ENCODE data around the gene MRPL43.

- TF ChIP-seq CTCF (conservative IDR thresholded peaks at IDR 0.05; ENCODE audit: low read depth in 2 of 2): no peak
- no peak for TF ChIP-seq JUNB (IDR thresholded peaks at IDR 0.05; ENCODE audit: unreplicated experiment)
- no peak for TF ChIP-seq REST (IDR thresholded peaks at IDR 0.05; ENCODE audit: unreplicated experiment)
- TF ChIP-seq STAT1 (IDR thresholded peaks at IDR 0.05; ENCODE audit: unreplicated experiment): no peak
- no peak for TF ChIP-seq CREB1 (CRISPR knock-in tag; IDR thresholded peaks at IDR 0.05; ENCODE audit: low read depth)
- no peak for TF ChIP-seq EZH2 (IDR thresholded peaks at IDR 0.05; ENCODE audit: low read depth, unreplicated experiment)
- TF ChIP-seq EZH2phosphoT487 (IDR thresholded peaks at IDR 0.05; ENCODE audit: unreplicated experiment): no peak
- no peak for TF ChIP-seq POLR2AphosphoS5 (IDR thresholded peaks at IDR 0.05; ENCODE audit: low read depth)
- TF ChIP-seq ZNF462 (CRISPR knock-in tag; IDR thresholded peaks at IDR 0.05): no peak
- TF ChIP-seq ZNF114 (CRISPR knock-in tag; IDR thresholded peaks at IDR 0.05): no peak
Measured at GRCh38 chr10:100984672-100985177, 2.6 kb downstream of the MRPL43 start.
